ENCODE measurements around the gene PRODH2.

The PRODH2 gene, protein sequence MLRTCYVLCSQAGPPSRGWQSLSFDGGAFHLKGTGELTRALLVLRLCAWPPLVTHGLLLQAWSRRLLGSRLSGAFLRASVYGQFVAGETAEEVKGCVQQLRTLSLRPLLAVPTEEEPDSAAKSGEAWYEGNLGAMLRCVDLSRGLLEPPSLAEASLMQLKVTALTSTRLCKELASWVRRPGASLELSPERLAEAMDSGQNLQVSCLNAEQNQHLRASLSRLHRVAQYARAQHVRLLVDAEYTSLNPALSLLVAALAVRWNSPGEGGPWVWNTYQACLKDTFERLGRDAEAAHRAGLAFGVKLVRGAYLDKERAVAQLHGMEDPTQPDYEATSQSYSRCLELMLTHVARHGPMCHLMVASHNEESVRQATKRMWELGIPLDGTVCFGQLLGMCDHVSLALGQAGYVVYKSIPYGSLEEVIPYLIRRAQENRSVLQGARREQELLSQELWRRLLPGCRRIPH

DNA sequence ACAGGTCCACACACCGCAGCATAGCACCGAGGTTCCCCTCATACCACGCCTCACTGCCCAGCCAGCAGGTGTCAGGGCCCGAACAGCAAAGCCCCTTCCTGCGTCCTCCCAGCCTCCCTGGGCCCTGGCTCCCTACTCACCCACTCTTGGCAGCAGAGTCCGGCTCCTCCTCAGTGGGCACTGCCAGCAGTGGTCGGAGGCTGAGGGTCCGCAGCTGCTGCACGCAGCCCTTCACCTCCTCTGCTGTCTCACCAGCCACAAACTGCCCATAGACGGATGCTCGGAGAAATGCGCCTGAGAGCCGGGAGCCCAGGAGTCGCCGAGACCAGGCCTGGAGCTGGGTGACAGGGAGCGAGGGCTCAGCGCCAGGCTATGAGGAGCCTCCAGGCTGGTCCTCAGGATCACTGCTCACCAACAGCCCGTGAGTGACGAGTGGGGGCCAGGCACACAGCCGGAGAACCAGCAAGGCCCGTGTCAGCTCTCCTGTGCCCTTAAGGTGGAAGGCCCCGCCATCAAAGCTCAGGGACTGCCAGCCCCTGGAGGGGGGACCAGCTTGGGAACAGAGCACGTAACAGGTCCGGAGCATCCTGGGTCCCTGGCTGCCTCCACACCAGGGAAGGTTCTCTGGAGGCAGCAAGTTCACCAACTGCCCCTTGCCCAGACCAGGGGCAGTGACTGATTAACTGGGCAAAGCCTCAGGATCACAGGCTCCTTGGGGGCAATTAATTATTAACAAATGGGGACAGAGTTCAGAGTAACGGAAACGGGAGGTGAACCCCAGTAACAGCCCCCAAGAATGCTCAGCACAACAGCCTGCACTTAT lies at the start of gene PRODH2:
Gene PRODH2, minus strand, starts transcription at position 626 of the 823 bp plus-strand sequence. Its CDS starts 40 bp downstream, at position 586.
- Histone ChIP-seq H3K4me1 (no peaks in the 10 kb centered on the region), H3K4me3 (no peak within 1 kb of the TSS), H3K27me3 (ENCODE audit: low read depth) (no peaks in the 10 kb centered on the region), H3K36me3 (replicated peaks) (no peaks in the 10 kb centered on the region), H3K9me3 (no peaks in the 10 kb centered on the region)
- DNase-seq (ENCODE audit: low spot score in 2 of 2), result no peak
- in situ Hi-C loops (cut with MboI; ENCODE audit: low sequenced_read_pairs), result no loop called here

- H3K36me3 ChIP-seq (replicated peaks), result no peaks in the 10 kb centered on the region
- in situ Hi-C loops (cut with MboI; ENCODE audit: low sequenced_read_pairs), result no loop called here
- no peak overlapping the region for H3K4me3 ChIP-seq
- H3K9me3 ChIP-seq, result no peaks in the 10 kb centered on the region
- no peaks in the 10 kb centered on the region for H3K4me1 ChIP-seq
- no peak for DNase-seq (ENCODE audit: low spot score in 2 of 2)
- H3K27me3 ChIP-seq (ENCODE audit: low read depth), result no peaks in the 10 kb centered on the region
Measured at GRCh38 chr19:35861640-35862160, 49.1 kb upstream of the PRODH2 start.

DNA sequence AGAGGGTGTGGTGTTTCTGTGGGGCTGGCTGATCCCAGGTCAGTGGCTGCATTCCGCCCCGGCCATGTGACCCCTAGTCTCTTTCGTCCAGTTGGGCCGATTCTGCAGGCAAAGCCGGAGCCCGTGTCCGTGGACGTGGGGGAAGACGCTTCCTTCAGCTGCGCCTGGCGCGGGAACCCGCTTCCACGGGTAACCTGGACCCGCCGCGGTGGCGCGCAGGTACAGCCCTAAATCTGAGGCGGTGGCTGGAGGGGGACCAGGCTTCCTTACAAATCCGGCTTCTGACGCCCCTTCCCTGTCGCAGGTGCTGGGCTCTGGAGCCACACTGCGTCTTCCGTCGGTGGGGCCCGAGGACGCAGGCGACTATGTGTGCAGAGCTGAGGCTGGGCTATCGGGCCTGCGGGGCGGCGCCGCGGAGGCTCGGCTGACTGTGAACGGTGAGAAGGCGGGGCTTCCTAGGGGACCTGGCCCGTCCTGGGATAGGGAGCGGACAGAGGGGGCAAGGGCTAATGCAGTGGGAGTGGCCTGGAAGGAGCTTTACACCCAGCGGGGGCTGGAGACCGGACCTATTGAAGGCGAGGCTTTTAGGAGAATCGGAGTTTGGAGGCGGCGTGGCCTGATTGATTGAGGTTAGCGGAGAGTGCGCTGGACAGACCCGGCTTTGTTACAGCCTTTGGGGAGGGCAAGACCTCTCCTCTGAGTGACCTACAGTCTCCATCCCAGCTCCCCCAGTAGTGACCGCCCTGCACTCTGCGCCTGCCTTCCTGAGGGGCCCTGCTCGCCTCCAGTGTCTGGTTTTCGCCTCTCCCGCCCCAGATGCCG lies 48.4 kb upstream of the PRODH2 start:
- Histone ChIP-seq H3K4me1 (peaks cover 4% of the 10 kb centered on the region), H3K36me3 (replicated peaks) (no peaks in the 10 kb centered on the region), H3K9me3 (no peaks in the 10 kb centered on the region), H3K4me3 (no peak overlapping the region), H3K27me3 (ENCODE audit: low read depth) (no peaks in the 10 kb centered on the region)
- DNase-seq (ENCODE audit: low spot score in 2 of 2), result no peak
- in situ Hi-C loops (cut with MboI; ENCODE audit: low sequenced_read_pairs), result no loop called here

- H3K4me1 ChIP-seq, result peaks cover 6% of the 10 kb centered on the region
Measured at GRCh38 chr19:35860436-35860817, 47.8 kb upstream of the PRODH2 start.

GRCh38 chr19:35859414-35859813 lies 46.8 kb upstream of the PRODH2 start:
- Histone ChIP-seq H3K9me3 (no peaks in the 10 kb centered on the region), H3K4me3 (no peak overlapping the region), H3K36me3 (replicated peaks) (no peaks in the 10 kb centered on the region), H3K27me3 (ENCODE audit: low read depth) (no peaks in the 10 kb centered on the region), H3K4me1 (peaks cover 6% of the 10 kb centered on the region)
- no peak for DNase-seq (ENCODE audit: low spot score in 2 of 2)
- in situ Hi-C loops (cut with MboI; ENCODE audit: low sequenced_read_pairs), result no loop called here

More at GRCh38 chr19:35860436-35860817, 47.8 kb upstream of the PRODH2 start:
- H3K36me3 ChIP-seq (replicated peaks), result no peaks in the 10 kb centered on the region
- H3K9me3 ChIP-seq, result no peaks in the 10 kb centered on the region
- H3K4me3 ChIP-seq, result no peak overlapping the region
- in situ Hi-C loops (cut with MboI; ENCODE audit: low sequenced_read_pairs), result no loop called here
- no peaks in the 10 kb centered on the region for H3K27me3 ChIP-seq (ENCODE audit: low read depth)
- no peak for DNase-seq (ENCODE audit: low spot score in 2 of 2)

DNA sequence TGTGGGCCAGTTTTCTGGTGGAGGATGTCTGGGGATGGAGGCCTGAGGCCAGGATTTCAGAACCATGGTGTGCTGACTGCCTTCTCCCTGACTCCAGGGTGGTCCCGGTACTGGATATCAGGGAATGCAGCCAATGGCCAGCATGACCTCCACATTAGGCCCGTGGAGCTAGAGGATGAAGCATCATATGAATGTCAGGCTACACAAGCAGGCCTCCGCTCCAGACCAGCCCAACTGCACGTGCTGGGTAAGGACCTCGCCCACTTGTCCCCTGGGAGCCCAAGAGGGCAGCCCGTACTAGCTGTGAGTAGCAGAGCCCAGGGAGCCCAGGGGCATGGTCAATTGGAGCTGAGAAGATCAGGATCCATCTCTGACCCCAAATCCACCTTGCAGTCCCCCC lies 45.7 kb upstream of the PRODH2 start:
- Histone ChIP-seq H3K4me1 (peaks cover 6% of the 10 kb centered on the region), H3K36me3 (replicated peaks) (no peaks in the 10 kb centered on the region), H3K9me3 (no peaks in the 10 kb centered on the region), H3K4me3 (no peak overlapping the region), H3K27me3 (ENCODE audit: low read depth) (no peaks in the 10 kb centered on the region)
- DNase-seq (ENCODE audit: low spot score in 2 of 2), result no peak
- in situ Hi-C loops (cut with MboI; ENCODE audit: low sequenced_read_pairs), result no loop called here

GRCh38 chr19:35856546-35857149 lies 44.0 kb upstream of the PRODH2 start, which contains the start of gene KIRREL2:
KIRREL2 (plus strand) TSS chr19:35856911; CDS start chr19:35857120, 209 bp downstream.
- Histone ChIP-seq H3K36me3 (replicated peaks) (no peaks in the 10 kb centered on the region), H3K9me3 (no peaks in the 10 kb centered on the region), H3K27me3 (ENCODE audit: low read depth) (no peaks in the 10 kb centered on the region), H3K4me3 (peak within 1 kb of the TSS; percentile 50), H3K4me1 (peaks cover 6% of the 10 kb centered on the region)
- peak in 1 of 2 experiments; percentile 74 for DNase-seq (ENCODE audit: low spot score in 2 of 2)
- in situ Hi-C loops (cut with MboI; ENCODE audit: low sequenced_read_pairs), result no loop called here

DNA sequence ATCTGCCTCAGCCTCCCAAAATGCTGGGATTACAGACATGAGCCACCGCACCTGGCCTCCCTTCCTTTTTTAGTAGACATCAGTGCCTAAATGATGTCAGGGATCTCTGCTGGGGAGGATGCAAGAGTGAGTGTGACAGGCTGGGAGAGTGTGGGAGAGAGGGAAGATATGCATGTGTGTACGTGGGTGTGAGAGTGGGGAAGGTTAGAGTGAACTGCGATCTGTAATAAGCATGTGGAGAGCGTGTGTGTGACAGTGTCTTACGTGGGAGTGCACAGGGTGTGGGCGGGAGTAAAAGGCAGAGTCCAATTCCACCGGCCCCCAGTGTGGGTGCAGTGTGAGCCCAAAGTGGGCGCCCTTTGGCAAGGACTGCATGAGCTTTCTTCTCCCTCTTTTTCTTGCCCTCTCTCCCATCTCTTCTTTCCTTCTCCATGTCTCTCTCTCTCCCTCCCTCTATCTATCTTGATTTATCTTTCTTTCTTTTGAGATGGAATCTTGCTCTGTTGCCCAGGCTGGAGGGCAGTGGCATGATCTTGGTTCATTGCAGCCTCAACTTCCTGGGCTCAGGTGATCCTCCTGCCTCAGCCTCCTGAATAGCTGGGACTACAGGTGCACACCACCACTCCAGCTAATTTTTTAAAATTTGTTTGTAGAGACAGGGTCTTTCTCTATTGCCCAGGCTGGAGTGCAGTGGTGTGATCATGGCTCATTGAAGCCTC lies 40.6 kb upstream of the PRODH2 start:
- H3K9me3 ChIP-seq, result no peaks in the 10 kb centered on the region
- in situ Hi-C loops (cut with MboI; ENCODE audit: low sequenced_read_pairs), result no loop called here
- no peaks in the 10 kb centered on the region for H3K27me3 ChIP-seq (ENCODE audit: low read depth)
- no peak for DNase-seq (ENCODE audit: low spot score in 2 of 2)
- H3K4me3 ChIP-seq, result no peak overlapping the region
- no peaks in the 10 kb centered on the region for H3K36me3 ChIP-seq (replicated peaks)
- H3K4me1 ChIP-seq, result peaks cover 6% of the 10 kb centered on the region

DNA sequence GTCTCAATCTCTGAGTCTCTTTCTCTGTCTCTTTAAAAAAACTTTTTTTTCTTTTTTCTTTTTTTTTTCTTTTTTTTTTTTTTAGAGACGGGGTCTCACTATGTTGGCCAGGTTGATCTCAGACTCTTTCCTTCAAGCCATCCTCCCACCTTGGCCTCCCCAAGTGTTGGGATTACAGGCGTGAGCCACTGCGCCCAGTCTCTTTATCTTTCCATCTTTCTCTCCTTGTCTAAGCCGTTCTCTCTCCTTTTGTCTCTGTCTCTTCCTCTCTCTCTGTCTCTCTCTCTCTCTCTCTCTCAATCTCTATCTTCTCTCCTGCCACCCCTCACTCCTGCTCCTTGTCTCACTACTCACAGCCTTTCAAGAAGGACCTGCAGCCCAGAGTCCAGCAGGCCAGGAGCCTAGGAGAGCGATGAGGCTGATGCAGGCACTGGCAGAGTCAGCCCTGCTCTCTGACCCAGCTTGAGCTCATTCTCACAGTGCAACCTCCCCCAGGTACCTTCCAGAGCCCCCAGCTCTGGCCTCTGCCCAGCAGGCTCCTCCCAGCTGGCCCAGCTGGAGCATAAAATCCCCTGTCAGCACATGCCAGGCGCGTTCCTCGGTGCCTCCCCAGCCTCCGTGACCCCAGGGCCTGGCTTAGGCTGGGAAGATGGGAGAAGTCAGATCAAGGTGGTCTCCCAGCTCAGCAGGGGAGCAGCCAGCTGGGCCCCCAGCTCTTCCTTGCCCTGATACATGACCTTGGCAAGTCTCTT lies 39.6 kb upstream of the PRODH2 start, which contains the start of gene NPHS1:
Gene NPHS1, minus strand, starts transcription at position 476 of the 752 bp plus-strand sequence. CDS start 667 bp downstream, outside the sequence.
- H3K36me3 ChIP-seq (replicated peaks), result no peaks in the 10 kb centered on the region
- DNase-seq (ENCODE audit: low spot score in 2 of 2), result no peak
- in situ Hi-C loops (cut with MboI; ENCODE audit: low sequenced_read_pairs), result no loop called here
- H3K4me3 ChIP-seq, result no peak within 1 kb of the TSS
- H3K9me3 ChIP-seq, result no peaks in the 10 kb centered on the region
- peaks cover 6% of the 10 kb centered on the region for H3K4me1 ChIP-seq
- no peaks in the 10 kb centered on the region for H3K27me3 ChIP-seq (ENCODE audit: low read depth)

- in situ Hi-C loops (cut with MboI; ENCODE audit: low sequenced_read_pairs), result no loop called here
- no peak overlapping the region for H3K4me3 ChIP-seq
- H3K9me3 ChIP-seq, result no peaks in the 10 kb centered on the region
- peak in 1 of 2 experiments; percentile 49 for DNase-seq (ENCODE audit: low spot score in 2 of 2)
- peaks cover 6% of the 10 kb centered on the region for H3K4me1 ChIP-seq
- no peaks in the 10 kb centered on the region for H3K36me3 ChIP-seq (replicated peaks)
- H3K27me3 ChIP-seq (ENCODE audit: low read depth), result no peaks in the 10 kb centered on the region
Measured at GRCh38 chr19:35851213-35852028, 38.8 kb upstream of the PRODH2 start.

- Histone ChIP-seq H3K27me3 (ENCODE audit: low read depth) (no peaks in the 10 kb centered on the region), H3K4me1 (no peaks in the 10 kb centered on the region; the same call in none of the 2 replicates), H3K4me3 (no peak overlapping the region), H3K9me3 (no peaks in the 10 kb centered on the region), H3K36me3 (replicated peaks) (no peaks in the 10 kb centered on the region)
- in situ Hi-C loops (cut with MboI; ENCODE audit: low sequenced_read_pairs), result no loop called here
- DNase-seq (ENCODE audit: low spot score in 2 of 2), result no peak
Measured at GRCh38 chr19:35848919-35849505, 36.4 kb upstream of the PRODH2 start.

Data from HAP-1 (cell line).